Right kidney (tissue), 9 donors: Measurements from ENCODE around the gene KPRP.

ENCODE experiments used
- DNase-seq: peaks from one replicate; pipeline ENCODE4 v3.0.0-alpha.2; 2016
- long read RNA-seq, 8 donors: transcript quantifications; one replicate each; lab custom pipeline, GENCODE V29; 2026

Gene KPRP, protein sequence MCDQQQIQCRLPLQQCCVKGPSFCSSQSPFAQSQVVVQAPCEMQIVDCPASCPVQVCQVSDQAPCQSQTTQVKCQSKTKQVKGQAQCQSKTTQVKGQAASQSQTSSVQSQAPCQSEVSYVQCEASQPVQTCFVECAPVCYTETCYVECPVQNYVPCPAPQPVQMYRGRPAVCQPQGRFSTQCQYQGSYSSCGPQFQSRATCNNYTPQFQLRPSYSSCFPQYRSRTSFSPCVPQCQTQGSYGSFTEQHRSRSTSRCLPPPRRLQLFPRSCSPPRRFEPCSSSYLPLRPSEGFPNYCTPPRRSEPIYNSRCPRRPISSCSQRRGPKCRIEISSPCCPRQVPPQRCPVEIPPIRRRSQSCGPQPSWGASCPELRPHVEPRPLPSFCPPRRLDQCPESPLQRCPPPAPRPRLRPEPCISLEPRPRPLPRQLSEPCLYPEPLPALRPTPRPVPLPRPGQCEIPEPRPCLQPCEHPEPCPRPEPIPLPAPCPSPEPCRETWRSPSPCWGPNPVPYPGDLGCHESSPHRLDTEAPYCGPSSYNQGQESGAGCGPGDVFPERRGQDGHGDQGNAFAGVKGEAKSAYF
- long read RNA-seq, donor 1, result 0 reads
- long read RNA-seq, donor 2, result 0 reads
- long read RNA-seq, donor 3, result 0 reads
- long read RNA-seq, donor 4, result 0 reads
- long read RNA-seq, donor 5, result 0 reads
- long read RNA-seq, donor 6, result 0 reads
- long read RNA-seq, donor 7, result 0 reads
- long read RNA-seq, donor 8, result 0 reads

DNA sequence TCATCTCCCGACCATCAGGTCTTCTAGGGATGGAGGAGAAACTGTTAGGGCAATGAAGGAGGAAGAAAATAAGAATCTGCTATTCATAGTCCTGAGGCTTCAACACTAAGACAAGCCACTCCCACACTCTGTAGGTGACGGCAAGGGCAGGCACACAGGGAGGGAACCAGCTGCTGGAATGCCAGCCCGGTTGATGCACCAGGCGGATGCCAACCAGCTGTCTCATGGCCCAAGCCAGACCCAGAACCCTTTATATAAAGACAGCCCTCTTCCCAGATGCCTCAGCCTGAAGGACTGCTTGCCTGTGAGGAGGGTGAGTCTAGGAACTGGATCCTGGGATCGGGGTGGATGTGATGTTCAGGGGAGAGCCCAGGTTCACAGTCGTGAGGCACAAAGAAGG lies at the start of gene KPRP:
TSS of gene KPRP (plus strand) at position 279 of the 400 bp plus-strand sequence. CDS start 1,564 bp downstream, outside the sequence.
- no peak for DNase-seq

DNA sequence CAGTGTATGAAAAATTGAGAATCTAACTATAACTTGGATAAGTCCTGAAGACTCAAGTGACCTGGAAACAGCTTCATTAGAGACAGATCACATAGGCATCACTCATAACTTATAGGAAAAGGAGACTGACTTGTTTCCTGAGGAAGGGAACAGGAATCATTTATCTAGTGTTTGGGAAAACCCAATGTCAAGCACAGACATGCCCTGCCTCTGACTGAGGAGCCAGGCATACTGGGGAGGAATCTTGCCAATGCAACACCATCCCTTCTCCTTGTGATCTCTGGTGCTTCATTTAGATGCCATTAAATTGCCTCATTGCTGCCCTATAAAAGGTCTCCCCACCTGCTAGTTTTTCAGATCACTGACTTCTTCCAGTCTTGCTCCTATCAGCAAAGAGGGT lies 39.6 kb upstream of the KPRP start:
- no peak for DNase-seq

DNA sequence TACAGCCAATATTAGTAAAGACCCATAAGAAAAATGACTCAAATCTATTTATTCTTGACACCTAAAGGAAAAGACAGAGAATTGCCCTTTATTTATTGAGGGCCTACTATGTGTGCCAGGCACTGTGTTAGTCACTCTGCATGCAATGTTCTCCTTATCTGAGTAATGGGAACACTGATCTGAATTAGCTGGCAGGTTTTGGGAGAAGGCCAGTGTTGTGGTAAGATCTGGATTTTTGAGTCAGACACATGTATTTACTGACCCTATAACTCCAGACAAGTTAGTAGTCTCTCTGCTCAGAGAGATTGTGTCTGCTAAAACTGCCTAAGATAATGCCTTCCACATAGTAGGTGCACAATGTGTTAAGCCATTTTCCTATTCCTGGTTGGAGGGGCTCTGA lies 32.6 kb upstream of the KPRP start:
- DNase-seq, result no peak

DNA sequence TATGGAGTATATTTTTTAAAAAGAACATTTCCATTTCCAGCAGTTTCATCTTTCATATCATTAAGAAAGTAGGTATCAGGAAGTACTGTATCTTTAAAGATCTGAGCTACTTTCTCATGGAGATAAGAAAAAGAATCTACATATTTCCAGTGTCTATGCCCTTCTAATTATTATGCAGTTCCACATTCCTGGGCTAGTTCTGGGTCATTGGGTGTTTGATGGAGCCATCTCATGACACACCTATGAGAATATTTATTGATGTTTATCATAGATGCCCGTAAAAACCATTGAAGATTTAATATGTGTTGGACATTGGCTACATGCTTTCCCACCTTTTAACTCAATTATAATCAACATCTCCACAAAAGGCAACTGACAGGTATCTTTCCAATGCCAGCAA lies 28.8 kb upstream of the KPRP start:
- DNase-seq, result no peak

DNA sequence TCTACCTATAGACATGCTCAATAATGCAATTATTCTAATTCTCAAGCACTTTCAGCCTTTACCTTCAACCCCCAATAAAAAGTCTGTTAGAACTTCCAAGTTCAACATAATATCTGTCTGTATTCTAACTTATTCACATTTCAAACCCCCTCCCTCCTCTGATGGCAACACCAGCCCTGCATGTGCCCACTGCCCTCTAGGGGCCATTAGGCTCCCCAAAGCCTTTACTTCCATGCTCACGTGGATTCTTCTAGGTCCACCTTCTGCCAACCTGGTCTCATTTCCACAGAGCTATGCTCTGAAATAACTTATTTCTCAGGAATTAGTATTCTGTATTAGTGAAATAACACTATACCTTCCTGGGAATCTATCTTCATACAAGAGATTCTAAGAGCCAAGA lies 22.2 kb upstream of the KPRP start:
- DNase-seq, result no peak

DNA sequence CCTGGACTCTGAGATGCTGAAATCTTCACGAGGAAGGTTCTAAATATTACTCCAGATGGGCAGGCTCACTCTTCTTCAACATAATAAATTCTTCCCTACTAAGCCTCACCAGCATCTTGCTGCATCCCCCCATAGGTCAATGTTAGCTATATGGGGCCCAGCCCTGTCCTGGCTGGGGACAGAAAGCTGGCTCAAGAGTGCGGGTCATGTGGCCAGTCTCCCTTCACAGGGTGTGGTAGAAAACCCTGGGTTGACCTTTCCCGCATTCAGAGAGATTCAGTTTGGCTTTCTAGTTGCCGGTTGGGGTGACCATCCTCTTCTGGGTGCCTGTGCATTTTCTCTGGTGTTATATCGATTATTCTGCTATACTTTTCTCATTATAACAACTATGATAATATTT lies 19.8 kb upstream of the KPRP start:
- no peak for DNase-seq

DNA sequence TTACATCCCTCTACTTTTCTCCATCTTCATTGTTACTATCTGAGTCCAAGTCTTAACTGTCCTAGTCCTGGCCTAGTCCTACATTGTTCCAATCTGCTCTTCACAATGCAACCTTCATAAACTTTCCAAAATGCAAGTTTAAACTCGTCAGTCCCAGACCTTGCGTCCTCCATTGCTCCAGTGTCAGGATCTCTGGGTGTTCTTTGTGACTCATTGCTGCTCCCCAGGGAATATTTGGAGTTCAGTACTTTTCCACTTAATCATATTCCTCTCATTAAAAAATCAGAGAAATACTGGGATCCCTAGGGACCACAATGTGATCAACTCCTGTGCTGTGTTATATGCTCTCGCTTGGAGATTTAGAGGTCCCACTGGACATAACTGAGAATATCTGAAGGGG lies 18.0 kb upstream of the KPRP start:
- no peak for DNase-seq

DNA sequence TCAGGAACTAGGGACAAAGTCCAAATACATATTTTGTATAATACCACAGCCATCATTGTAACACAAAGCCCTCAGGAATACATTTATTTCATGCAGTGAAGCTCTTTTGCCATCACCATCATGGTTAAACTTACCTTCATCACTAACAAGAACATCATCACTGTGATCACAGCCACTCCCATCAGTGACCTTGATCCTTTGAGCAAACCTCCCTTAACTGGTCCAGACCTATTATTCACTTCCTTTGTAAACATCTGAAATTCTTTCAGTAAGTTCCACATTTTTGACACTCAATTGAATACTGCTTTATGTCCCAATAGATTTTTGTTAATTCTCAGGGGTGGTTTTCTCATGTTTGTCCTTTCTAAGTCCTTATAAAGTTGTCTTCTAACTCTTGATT lies 16.2 kb upstream of the KPRP start:
- DNase-seq, result no peak

DNA sequence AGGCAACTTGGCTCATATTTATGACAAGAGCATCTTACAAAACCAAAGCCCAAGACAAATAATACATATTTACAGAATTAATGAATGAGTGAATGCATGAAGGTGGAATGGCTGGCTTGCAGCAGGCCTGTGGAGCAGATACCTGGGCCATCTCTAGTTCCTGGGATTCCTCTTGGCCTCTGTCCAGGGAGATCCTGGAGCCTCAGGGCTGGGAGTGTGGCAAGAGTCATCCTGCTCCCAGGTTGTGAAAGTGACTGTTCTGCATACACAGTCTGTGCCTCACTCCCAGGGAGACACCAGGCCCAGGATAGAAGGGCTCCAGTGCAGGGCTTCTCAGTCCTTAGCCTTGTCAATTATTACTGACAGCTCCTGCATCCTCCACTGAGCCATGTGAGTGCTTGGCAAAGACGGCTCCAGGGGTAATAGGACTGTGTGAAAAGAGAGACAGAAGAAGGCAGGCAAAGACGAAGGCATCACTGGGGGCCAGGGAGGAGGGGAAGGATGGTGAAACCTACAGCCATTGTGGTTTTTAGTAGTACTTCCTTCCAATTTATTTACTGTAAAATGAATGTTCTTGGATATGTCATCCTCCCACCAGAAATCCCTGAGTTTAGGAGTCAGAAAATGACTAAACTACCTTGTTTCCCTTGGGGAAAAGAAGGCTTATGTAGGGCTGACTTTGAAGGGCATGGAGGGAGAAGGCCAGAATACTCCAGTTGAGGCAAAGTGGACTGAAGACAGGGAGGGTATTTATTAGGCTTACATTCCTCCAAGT lies 14.3 kb upstream of the KPRP start:
- no peak for DNase-seq

DNA sequence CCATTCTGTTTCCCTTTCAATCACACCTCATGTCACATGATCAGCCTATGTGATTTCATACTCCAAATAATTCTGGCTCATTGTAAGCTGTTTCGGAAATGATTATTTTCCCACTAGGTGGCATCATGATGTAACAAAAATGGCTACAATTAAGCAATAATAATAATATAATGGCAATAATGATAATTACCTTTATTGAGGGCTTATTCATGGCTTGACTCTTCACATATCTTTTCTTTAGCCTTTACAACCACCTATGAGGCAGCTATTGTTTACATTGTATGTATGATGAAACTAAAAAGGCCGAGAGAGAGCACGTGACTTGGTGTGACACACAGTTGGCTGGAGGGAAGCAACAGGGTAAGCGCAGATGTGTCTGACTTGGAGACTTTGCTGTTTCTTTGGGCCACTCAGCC lies 12.5 kb upstream of the KPRP start:
- DNase-seq, result no peak

DNA sequence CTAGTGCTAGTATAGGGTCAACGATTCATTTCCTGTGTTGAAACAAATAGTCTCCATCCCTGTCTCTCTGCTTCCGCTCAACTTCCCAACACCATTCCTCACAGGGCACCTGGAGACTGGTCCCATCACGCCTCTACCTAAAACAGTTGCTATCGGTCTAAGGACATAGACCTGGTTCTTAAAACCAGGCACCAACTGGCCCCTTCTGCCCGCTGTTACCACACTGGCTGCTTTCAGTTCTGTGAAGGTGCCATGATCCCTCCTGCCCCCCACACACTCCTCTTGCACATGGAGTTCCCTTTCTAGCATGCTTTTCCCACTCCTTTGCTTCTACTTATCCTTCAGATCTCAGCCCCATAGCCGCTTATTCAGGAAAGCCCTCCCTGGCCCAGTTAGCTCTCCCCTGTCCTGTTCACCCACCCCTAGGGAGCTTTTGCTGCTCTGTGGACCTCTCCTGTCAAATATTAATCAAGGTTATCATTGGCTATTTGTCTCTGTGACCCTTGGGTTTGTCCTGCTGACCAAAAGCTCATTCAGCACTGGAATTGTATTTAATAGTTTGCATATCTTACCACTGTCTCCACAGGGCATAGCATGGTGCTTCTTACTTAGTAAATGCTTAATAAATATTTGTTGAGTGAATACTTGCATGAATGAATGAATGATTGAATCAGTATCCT lies 11.9 kb upstream of the KPRP start:
- no peak for DNase-seq

DNA sequence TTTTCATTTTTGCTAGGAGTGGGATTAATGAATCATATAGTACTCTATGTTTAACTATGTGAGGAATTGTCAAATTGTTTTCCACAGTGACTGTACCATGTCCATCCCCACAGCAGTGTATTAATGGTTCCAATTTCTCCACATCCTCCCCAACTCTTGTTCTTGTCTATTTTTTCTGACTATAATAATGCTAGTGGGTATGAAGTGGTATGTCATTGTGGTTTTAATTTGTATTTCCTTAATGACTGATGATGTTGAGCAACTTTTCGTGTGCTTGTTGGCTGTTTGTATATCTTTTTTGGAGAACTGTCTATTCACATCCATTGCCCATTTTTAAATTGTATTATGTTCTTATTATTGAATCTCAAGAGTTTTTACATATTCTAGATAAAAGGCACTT lies 10.0 kb upstream of the KPRP start:
- no peak for DNase-seq

DNA sequence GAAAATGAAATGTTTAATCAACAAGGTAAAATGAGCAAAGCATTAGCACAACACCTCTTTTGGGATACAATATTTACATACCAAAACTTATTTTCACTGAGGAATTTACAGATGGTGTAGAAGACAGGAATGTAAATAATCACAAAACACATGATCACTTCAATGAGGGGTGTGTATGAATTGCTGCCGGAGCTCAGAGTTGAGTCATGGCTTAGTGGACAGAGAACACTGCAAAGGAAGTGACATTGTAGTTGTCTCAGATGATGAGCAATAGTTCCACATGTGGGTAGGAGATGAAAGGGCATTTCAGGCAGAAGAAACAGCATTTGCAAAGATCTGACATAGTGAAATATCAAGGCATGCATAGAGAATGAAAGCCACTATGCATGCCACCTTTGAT lies 5.6 kb upstream of the KPRP start:
- DNase-seq, result no peak

DNA sequence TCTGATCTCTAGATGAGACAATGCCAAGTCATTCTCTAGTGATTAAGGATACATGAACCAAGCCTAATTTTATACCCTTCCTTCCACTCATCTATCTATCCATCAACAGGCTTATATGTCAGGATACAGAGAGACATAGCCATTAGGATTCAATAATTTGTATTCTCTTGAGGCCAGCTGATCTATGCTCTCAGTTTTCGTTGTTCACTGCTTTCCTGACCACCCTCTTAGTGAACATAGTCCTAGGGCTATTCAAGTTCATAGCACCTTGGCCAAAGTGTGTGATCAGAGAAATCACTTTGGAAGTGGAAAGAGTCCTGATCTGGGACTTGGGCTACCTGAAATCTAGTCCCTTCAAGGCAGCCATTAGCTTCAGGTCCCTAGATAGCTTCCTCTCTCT lies 4.2 kb upstream of the KPRP start:
- no peak for DNase-seq

DNA sequence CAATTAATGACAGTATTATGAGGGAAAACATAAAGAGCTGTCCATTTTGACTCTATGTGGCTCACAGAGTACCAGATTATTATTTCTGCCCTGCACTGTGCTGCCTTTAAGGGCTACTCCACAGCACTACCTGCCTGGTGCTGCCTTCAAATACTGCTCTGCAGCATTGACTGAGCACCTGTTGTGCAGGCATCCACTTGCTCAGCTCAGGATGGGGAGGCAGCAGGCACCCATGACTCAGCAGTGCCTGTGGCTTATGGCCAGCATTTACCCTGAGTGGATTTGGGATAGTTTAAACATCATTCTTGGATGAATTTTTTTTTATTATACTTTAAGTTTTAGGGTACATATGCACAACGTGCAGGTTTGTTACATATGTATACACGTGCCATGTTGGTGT lies 953 bp upstream of the KPRP start:
- DNase-seq, result no peak

DNA sequence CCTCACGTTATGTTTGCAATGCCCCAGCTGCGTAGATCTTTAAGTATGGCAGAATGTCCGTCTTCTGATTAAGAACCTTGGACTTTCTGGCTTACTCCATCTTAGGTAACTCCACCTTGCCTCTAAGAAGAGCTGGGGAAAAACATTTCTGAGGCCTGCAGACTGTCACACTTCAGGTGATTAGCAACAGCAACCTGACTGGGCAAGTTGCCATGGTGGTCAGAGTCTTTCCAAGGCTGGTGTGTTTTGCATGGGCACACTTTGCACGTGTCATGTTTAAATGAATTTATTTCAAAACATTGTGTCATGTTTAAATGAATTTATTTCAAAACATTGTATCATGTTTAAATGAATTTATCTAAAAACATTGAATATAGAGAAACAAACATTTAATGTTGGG lies 811 bp downstream of the KPRP start:
- no peak for DNase-seq

DNA sequence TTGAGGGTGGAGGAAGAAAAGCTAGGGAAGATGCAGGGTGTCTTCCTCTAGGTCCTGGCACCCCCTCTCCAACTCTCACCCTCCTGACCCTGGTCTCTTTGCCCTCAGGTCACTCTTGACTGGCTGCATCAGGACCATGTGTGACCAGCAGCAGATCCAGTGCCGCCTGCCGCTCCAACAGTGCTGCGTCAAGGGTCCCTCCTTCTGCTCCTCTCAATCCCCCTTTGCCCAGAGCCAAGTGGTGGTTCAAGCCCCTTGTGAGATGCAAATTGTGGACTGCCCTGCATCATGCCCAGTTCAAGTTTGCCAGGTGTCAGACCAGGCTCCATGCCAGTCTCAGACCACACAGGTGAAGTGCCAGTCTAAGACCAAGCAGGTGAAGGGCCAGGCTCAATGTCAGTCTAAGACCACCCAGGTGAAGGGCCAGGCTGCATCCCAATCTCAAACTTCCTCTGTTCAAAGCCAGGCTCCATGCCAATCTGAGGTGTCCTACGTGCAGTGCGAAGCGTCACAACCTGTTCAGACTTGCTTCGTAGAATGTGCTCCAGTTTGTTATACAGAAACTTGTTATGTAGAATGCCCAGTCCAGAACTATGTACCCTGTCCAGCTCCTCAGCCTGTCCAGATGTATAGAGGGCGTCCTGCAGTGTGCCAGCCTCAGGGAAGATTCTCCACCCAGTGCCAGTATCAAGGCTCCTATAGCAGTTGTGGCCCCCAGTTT lies 1.8 kb downstream of the KPRP start:
- DNase-seq, result no peak

DNA sequence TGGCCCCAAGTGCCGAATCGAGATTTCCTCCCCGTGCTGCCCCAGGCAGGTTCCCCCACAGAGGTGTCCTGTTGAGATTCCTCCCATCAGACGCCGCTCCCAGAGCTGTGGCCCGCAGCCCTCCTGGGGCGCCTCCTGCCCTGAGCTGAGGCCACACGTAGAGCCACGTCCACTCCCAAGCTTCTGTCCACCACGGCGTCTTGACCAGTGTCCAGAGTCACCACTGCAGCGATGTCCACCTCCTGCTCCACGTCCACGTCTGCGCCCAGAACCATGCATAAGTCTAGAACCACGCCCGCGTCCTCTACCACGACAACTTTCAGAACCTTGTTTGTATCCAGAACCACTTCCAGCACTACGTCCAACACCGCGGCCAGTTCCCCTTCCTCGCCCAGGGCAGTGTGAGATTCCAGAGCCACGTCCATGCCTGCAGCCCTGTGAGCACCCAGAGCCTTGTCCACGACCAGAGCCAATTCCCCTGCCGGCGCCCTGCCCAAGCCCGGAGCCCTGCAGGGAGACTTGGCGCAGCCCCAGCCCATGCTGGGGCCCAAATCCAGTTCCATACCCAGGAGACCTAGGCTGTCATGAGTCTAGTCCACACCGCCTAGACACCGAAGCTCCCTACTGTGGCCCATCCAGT lies 2.8 kb downstream of the KPRP start:
- DNase-seq, result no peak

DNA sequence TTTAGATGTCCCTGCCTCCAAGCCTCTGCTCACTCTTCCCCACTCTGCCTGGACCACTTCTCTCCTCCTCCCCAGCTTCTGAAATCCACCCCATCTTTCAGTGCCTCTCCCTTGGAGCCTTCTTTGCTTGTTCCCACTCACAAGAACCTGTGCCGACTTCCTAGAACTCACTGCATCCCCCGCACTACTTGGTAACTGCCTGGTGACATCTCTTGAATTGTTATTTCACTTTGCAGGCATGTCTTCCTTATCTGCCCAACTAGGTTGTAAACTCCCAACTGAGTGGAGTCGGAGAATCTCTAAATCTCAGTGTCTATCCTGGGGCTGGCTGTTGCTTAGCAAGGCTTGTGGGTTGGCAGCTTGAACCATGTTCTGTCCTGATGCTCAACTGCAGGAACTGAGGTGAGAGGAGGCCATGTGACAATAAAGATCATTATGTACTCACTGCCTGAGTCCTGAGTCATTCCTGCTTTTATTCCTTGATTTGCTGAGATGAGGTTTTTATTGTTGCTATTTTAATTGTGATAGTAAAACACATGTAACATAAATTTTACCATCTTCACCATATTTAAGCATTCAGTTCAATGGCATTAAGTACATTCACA lies 3.9 kb downstream of the KPRP start:
- DNase-seq, result no peak

DNA sequence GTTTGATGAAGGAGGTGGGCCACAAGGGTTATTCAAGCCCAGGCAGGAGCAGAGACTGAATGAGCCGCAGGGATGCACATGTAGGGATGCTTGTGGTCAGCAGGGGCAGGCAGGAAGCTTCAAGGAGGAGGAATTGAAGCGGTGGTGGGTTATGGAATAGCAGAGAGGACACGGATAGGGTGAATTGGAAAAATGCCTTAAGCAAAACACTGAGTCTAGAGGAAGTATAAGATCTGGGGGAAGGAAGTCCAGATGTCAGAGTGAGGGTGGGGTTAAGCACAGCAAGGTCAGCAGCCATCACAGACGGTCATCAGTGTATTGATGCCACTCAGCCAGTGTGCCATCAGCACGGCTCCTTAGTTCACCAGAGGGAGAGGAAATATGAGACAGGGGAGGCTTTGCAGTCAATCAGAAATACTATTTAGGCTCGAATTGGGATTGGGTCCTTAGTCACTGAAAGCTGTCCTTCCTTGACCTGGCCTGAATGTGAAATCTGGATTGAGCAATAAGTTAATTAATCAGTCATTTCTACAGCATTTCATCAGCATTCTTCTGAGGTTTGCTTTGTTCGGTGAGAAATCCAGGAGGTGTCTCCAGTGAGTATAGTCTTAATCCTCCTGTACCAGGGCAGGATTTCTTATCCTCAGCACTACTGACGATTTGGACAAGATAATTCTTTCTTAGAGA lies 11.2 kb downstream of the KPRP start:
- DNase-seq, result no peak
